Measurements from ENCODE around the gene NR1D2.

GRCh38 chr3:23900744-23901143 is 44.3 kb upstream of the NR1D2 start:
- TF ChIP-seq CTCF (IDR thresholded peaks at IDR 0.05) = no peak
- TF ChIP-seq POLR2A (IDR thresholded peaks at IDR 0.05) = no peak
- TF ChIP-seq POLR2AphosphoS5 (IDR thresholded peaks at IDR 0.05) = no peak
- no peak for TF ChIP-seq EP300 (IDR thresholded peaks at IDR 0.05)

Data from gastroesophageal sphincter (tissue), 3 donors.